ENCODE data around the gene EPC1.

The EPC1 gene

GRCh38 chr10:32333849-32334248 is 13.1 kb downstream of the EPC1 start:
- no peak for DNase-seq

- DNase-seq: peak; percentile 59
Observed at GRCh38 chr10:32332299-32332750, 14.6 kb downstream of the EPC1 start.

- DNase-seq: no peak
Observed at GRCh38 chr10:32331606-32332005, 15.4 kb downstream of the EPC1 start.

GRCh38 chr10:32330214-32330613 is 16.7 kb downstream of the EPC1 start:
- DNase-seq: no peak

GRCh38 chr10:32329061-32329460 is 17.9 kb downstream of the EPC1 start:
- no peak for DNase-seq

- no peak for DNase-seq
Observed at GRCh38 chr10:32328499-32328898, 18.5 kb downstream of the EPC1 start.

- DNase-seq: no peak
Observed at GRCh38 chr10:32327364-32327691, 19.6 kb downstream of the EPC1 start.

GRCh38 chr10:32326680-32327363 is 20.1 kb downstream of the EPC1 start:
- no peak for DNase-seq

- DNase-seq: no peak
Observed at GRCh38 chr10:32326119-32326518, 20.8 kb downstream of the EPC1 start.

- no peak for DNase-seq
Observed at GRCh38 chr10:32323051-32323450, 23.9 kb downstream of the EPC1 start.

GRCh38 chr10:32321016-32321631 is 25.8 kb downstream of the EPC1 start:
- no peak for DNase-seq

- no peak for DNase-seq
Observed at GRCh38 chr10:32318476-32318896, 28.5 kb downstream of the EPC1 start.

- no peak for DNase-seq
Observed at GRCh38 chr10:32317795-32318357, 29.1 kb downstream of the EPC1 start.

GRCh38 chr10:32315424-32315823 is 31.5 kb downstream of the EPC1 start:
- DNase-seq: no peak

GRCh38 chr10:32314588-32314987 is 32.4 kb downstream of the EPC1 start:
- no peak for DNase-seq

GRCh38 chr10:32308027-32308603 is 38.8 kb downstream of the EPC1 start:
- no peak for DNase-seq

GRCh38 chr10:32307609-32308008 is 39.3 kb downstream of the EPC1 start:
- DNase-seq: no peak

GRCh38 chr10:32299354-32299980 is 47.5 kb downstream of the EPC1 start:
- DNase-seq: no peak

GRCh38 chr10:32298075-32298812 is 48.7 kb downstream of the EPC1 start:
- no peak for DNase-seq

- DNase-seq: no peak
Observed at GRCh38 chr10:32295027-32295426, 51.9 kb downstream of the EPC1 start.

GRCh38 chr10:32293581-32293980 is 53.4 kb downstream of the EPC1 start:
- DNase-seq: no peak

- no peak for DNase-seq
Observed at GRCh38 chr10:32279795-32280194, 67.2 kb downstream of the EPC1 start.

- no peak for DNase-seq
Observed at GRCh38 chr10:32273336-32273735, 73.6 kb downstream of the EPC1 start.

Data from activated gamma-delta T cell treated with Interleukin-2 at 50 U/mL for 16 hours (primary cell).